GM19023 (cell line): ENCODE results near the gene GCKR.
"Not testable (repeated sequence)": the region's sequence is repeated elsewhere in the genome, so short reads cannot be mapped to it uniquely, and the experiment has no call there.

Experiments used
- ATAC-seq: cut with Tn5 transposase; IDR thresholded peaks from one replicate; pipeline ENCODE4 v1.9.1; 2021; ENCODE audit warnings: mild to moderate bottlenecking, moderate library complexity; ENCODE audit not compliant: unreplicated experiment

The GCKR gene

DNA sequence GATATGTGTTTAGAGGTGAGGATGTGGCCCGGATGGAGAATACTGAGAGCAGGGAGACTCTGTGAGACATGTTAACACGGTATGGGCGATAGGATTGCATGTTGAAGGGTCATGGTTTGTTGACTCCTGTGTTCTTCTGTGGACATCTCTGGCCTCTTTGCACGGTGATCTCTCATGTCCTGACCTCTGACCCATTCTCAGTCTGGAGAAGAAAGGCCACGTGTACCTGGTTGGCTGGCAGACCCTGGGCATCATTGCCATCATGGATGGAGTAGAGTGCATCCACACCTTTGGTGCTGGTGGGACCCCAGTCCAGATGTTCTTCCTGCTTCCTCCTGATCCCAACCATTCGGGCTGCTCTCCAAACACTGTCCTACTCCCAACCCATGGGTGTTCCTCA, 9.9 kb downstream of the GCKR start:
- ATAC-seq, result no peak

- ATAC-seq, result no peak
These were observed 10.7 kb downstream of the GCKR start for GRCh38 chr2:27507293-27507692.

DNA sequence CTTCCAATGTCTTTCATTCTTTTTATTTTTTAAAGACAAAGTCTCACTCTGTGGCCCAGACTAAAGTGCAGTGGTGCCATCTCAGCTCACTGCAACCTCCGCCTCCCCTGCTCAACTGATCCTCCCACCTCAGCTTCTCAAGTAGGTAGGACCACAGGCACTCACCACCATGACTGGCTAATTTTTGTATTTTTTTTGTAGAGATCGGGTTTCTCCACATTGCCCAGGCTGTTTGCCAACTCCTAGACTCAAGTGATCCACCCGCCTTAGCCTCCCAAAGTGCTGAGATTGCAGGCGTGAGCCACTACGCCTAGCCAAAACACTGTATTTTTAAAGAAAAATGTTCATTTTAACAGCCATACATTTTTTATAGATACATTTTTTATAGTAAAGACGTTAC, 12.7 kb downstream of the GCKR start:
- ATAC-seq, result no peak

- ATAC-seq, result no peak
These were observed 21.6 kb downstream of the GCKR start for GRCh38 chr2:27518113-27518781.

GRCh38 chr2:27518782-27519113, 22.1 kb downstream of the GCKR start:
- no peak for ATAC-seq

GRCh38 chr2:27520316-27520715, 23.7 kb downstream of the GCKR start:
- no peak for ATAC-seq

DNA sequence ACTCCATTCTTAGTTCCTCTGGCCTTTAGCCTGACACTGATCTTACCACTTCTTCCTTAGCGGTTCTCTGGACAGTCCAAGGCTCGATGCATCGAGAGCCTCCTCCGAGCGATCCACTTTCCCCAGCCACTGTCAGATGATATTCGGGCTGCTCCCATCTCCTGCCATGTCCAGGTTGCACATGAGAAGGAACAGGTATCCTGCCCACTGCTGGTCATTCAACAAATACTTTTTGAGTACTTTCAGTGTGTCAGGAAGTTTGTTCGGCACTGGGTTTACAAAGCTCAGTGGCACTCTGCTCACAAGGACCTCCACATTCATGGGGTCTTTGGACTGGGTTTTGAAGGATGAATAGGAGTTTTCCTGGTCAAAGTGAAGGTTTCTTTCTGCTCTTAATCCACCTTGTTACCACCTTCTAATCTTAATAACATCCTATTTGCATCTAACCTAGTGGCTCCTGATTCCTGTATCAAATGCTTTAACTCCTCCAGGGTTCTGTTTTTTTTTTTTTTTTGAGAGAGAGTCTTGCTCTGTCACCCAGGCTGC, 25.8 kb downstream of the GCKR start:
- ATAC-seq, result no peak

DNA sequence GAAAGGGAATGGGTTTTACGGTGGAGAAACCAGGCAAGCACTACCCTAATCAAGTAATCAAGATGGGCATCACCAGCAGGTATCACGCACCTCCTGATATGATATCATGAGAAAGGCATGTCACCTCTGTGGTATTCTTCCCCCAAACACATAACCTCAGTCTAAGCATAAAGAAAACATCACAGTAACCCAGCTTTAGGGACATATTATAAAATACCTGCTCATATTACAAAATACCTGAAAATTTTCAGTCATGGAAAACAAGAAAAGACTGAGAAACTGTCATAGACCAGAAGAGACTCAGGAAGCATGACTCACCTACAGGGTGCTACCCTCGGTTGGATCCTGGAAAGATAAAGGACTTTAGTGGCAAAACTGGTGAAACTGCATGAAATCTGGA, 30.5 kb downstream of the GCKR start:
- ATAC-seq, result no peak

- no peak for ATAC-seq
These were observed 35.3 kb downstream of the GCKR start for GRCh38 chr2:27531983-27532382.

GRCh38 chr2:27537287-27537686, 40.6 kb downstream of the GCKR start:
- ATAC-seq, result no peak

DNA sequence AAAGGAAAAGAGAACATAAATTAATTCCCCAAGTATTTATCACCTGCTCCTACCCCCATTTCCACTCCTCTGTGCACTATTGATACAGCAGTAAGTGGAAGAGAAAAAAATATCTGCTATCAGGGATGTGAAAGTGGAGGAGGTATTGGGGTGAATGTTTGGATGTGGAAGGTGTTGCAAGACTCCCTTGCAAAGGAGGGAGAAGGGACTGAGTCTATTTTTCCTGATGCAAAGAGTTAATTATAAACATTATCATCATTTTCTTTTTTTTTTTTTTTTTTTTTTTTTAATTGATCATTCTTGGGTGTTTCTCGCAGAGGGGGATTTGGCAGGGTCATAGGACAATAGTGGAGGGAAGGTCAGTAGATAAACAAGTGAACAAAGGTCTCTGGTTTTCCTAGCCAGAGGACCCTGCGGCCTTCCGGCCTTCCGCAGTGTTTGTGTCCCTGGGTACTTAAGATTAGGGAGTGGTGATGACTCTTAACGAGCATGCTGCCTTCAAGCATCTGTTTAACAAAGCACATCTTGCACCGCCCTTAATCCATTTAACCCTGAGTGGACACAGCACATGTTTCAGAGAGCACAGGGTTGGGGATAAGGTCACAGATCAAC, 42.3 kb downstream of the GCKR start:
- ATAC-seq, result not testable (repeated sequence)

DNA sequence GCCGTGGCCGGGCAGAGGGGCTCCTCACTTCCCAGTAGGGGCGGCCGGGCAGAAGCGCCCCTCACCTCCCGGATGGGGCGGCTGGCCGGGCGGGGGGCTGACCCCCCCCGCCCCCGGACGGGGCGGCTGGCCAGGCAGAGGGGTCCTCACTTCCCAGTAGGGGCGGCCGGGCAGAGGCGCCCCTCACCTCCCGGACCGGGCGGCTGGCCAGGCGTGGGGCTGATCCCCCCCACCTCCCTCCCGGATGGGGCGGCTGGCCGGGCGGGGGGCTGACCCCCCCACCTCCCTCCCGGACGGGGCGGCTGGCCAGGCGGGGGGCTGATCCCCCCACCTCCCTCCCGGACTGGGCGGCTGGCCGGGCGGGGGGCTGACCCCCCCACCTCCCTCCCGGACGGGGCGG, 43.0 kb downstream of the GCKR start:
- ATAC-seq, result not testable (repeated sequence)

- ATAC-seq, result no peak
These were observed 47.6 kb downstream of the GCKR start for GRCh38 chr2:27544143-27544821.

DNA sequence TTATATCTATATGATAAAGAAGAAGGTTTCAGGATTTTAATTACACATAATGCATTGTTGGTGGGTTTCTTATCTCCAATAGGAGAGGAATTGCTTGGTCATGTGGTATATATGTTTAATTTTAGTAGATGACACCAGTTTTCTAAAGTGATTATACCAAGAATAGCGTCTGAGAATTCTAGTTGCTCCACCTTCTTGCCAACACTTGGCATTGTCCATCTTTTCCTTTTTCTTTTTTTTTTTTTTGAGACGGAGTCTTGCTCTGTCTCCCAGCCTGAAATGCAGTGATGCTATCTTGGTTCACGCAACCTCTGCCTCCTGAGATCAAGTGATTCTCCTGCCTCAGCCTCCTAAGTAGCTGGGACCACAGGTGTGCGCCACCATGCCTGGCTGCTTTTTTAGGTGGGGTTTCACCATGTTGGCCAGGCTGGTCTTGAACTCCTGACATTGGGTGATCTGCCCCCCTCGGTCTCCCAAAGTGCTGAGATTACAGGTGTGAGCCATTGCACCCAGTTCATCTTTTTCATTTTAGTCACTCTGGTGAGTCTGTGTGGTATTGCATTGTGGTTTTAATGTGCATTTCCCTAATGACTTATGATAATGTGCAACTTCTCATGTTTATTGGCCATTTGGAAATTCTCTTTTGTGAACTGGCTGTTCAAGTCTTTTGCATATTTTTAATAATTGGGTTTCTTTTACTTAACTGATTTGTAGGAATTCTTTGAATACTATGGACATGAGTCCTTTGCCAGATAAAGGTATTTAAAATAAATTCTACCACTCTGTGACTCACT, 48.9 kb downstream of the GCKR start:
- no peak for ATAC-seq

GRCh38 chr2:27549303-27549702, 52.7 kb downstream of the GCKR start:
- no peak for ATAC-seq

DNA sequence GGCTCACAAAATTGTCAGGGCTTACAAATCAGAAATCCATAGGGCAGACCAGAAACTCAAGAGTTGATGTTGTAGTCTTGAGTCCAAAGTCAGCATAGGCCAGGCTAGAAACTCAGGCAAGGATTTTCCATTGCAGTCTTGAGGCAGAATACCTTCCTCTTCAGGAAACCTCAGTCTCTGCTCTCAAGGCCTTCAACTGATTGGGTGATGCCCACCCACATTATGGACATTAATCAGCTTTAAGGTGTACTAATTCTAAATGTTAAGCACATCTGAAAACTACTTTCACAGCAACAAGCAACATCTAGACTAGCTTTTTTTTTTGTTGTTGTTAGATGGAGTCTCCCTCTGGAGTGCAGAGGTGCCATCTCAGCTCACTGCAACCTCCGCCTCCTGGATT, 54.9 kb downstream of the GCKR start:
- no peak for ATAC-seq

DNA sequence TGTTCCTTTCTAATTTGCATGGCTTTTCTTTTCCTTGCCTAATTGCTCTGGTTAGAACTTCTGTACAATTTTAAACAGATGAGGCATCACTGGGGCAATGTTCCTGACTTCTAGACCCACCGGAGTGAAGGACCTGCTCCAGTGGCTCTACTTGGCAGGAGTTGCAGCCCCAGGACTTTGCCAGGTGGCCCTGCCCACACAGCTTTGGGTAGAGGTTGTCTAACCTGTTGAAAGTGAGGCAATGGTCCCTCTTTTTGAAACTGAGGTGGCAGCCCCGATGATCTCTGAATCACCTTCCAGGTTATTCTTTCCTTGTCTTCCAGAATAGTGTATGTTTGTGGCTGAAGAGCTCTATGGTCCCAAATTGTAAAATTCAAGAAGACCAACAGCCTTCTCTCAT, 56.3 kb downstream of the GCKR start:
- ATAC-seq, result no peak

DNA sequence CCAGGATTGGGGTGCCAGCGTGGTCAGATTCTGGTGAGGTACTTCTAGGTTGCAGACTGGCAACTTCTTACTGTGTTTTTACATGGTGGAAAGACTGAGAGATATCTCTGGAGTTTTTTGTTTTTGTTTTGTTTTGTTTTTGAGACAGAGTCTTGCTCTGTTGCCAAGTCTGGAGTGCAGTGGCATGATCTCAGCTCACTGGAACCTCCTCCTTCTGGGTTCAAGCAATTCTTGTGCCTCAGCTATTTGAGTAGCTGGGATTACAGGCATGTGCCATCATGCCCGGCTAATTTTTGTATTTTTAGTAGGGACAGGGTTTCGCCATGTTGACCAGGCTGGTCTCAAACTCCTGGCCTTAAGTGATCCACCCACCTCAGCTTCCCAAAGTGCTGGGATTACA, 57.8 kb downstream of the GCKR start:
- ATAC-seq, result not testable (repeated sequence)

- ATAC-seq, result no peak
These were observed 62.6 kb downstream of the GCKR start for GRCh38 chr2:27559228-27559627.

DNA sequence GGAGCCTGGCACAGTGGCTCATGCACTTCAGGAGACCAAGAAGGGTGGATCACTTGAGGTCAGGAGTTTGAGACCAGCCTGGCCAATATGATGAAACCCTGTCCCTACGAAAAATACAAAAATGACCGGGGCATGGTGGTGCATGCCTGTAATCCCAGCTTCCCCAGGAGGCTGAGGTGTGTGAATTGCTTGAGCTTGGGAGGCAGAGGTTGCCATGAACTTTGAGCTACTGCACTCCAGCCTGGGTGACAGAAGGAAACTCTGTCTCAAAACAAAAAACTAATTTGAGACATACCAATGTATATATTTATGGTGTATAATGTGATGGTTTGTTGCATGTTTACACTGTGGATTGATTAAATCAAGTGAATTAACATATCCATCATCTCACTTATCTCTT, 64.4 kb downstream of the GCKR start:
- no peak for ATAC-seq

GRCh38 chr2:27566628-27567027, 70.0 kb downstream of the GCKR start:
- ATAC-seq, result no peak
